ENCODE results near the gene APOA1. TPM values are rescaled to one million over a fixed set of nuclear protein-coding genes. Genes with fewer than 3 reads are reported as not detected.

APOA1 gene
- total RNA-seq, 2 experiments from 2014 or later: 0.47 to 0.77 TPM

DNA sequence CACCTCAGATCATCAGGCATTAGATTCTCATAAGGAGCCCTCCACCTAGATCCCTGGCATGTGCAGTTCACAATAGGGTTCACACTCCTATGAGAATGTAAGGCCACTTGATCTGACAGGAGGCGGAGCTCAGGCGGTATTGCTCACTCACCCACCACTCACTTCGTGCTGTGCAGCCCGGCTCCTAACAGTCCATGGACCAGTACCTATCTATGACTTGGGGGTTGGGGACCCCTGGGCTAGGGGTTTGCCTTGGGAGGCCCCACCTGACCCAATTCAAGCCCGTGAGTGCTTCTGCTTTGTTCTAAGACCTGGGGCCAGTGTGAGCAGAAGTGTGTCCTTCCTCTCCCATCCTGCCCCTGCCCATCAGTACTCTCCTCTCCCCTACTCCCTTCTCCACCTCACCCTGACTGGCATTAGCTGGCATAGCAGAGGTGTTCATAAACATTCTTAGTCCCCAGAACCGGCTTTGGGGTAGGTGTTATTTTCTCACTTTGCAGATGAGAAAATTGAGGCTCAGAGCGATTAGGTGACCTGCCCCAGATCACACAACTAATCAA lies 5.6 kb downstream of the APOA1 start:
- H3K9me3 Mint-ChIP-seq: no peaks in the 10 kb centered on the region
- no peaks in the 10 kb centered on the region for H3K36me3 Mint-ChIP-seq (ENCODE audit: low read depth)
- peaks cover 18% of the 10 kb centered on the region for H3K4me1 ChIP-seq (ENCODE audit: insufficient read depth, low read length)
- no peak for ATAC-seq (ENCODE audit: poor library complexity)
- no peak overlapping the region for H3K27ac ChIP-seq (ENCODE audit: low read depth in 1 of 2, low read length in 2 of 2)
- intact Hi-C loops (cut with DNase I, micrococcal nuclease): no loop called here
- peaks cover 12% of the 10 kb centered on the region for H3K4me1 Mint-ChIP-seq (ENCODE audit: low read depth)
- H3K4me3 Mint-ChIP-seq: no peak overlapping the region
- no peak overlapping the region for H3K4me3 ChIP-seq (ENCODE audit: low read length)
- H3K27me3 ChIP-seq (ENCODE audit: control insufficient read depth in 1 of 2, insufficient read depth in 2 of 2, low read length in 2 of 2): no peaks in the 10 kb centered on the region
- TF ChIP-seq, protein P1, sequence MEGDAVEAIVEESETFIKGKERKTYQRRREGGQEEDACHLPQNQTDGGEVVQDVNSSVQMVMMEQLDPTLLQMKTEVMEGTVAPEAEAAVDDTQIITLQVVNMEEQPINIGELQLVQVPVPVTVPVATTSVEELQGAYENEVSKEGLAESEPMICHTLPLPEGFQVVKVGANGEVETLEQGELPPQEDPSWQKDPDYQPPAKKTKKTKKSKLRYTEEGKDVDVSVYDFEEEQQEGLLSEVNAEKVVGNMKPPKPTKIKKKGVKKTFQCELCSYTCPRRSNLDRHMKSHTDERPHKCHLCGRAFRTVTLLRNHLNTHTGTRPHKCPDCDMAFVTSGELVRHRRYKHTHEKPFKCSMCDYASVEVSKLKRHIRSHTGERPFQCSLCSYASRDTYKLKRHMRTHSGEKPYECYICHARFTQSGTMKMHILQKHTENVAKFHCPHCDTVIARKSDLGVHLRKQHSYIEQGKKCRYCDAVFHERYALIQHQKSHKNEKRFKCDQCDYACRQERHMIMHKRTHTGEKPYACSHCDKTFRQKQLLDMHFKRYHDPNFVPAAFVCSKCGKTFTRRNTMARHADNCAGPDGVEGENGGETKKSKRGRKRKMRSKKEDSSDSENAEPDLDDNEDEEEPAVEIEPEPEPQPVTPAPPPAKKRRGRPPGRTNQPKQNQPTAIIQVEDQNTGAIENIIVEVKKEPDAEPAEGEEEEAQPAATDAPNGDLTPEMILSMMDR (IDR thresholded peaks at IDR 0.05): no peak
- ChIA-PET CTCF (no interaction called here), POLR2A (no interaction called here)
- DNase-seq: no peak
- H3K9me3 ChIP-seq (ENCODE audit: control insufficient read depth in 1 of 2, insufficient read depth in 1 of 2, low read length in 2 of 2): no peaks in the 10 kb centered on the region
- H3K27ac Mint-ChIP-seq: no peak overlapping the region
- no peaks in the 10 kb centered on the region for H3K27me3 Mint-ChIP-seq
- H3K36me3 ChIP-seq (ENCODE audit: insufficient read depth, low read length): no peaks in the 10 kb centered on the region

- H3K9me3 Mint-ChIP-seq: no peaks in the 10 kb centered on the region
- Histone ChIP-seq H3K4me1 (ENCODE audit: insufficient read depth, low read length) (peaks cover 6% of the 10 kb centered on the region), H3K9me3 (ENCODE audit: control insufficient read depth in 1 of 2, insufficient read depth in 1 of 2, low read length in 2 of 2) (no peaks in the 10 kb centered on the region), H3K36me3 (ENCODE audit: insufficient read depth, low read length) (no peaks in the 10 kb centered on the region), H3K27me3 (ENCODE audit: control insufficient read depth in 1 of 2, insufficient read depth in 2 of 2, low read length in 2 of 2) (no peaks in the 10 kb centered on the region), H3K27ac (ENCODE audit: low read depth in 1 of 2, low read length in 2 of 2) (no peak overlapping the region), H3K4me3 (ENCODE audit: low read length) (no peak overlapping the region)
- H3K4me3 Mint-ChIP-seq: no peak overlapping the region
- H3K4me1 Mint-ChIP-seq (ENCODE audit: low read depth): peaks cover 5% of the 10 kb centered on the region
- intact Hi-C loops (cut with DNase I, micrococcal nuclease): no loop called here
- ATAC-seq (ENCODE audit: poor library complexity) (no peak), DNase-seq (no peak)
- no peaks in the 10 kb centered on the region for H3K36me3 Mint-ChIP-seq (ENCODE audit: low read depth)
- ChIA-PET POLR2A (no interaction called here), CTCF (no interaction called here)
- TF ChIP-seq, protein P1 (IDR thresholded peaks at IDR 0.05): no peak
- no peaks in the 10 kb centered on the region for H3K27me3 Mint-ChIP-seq
- H3K27ac Mint-ChIP-seq: no peak overlapping the region
Observed at GRCh38 chr11:116830184-116830912, 7.1 kb downstream of the APOA1 start.

DNA sequence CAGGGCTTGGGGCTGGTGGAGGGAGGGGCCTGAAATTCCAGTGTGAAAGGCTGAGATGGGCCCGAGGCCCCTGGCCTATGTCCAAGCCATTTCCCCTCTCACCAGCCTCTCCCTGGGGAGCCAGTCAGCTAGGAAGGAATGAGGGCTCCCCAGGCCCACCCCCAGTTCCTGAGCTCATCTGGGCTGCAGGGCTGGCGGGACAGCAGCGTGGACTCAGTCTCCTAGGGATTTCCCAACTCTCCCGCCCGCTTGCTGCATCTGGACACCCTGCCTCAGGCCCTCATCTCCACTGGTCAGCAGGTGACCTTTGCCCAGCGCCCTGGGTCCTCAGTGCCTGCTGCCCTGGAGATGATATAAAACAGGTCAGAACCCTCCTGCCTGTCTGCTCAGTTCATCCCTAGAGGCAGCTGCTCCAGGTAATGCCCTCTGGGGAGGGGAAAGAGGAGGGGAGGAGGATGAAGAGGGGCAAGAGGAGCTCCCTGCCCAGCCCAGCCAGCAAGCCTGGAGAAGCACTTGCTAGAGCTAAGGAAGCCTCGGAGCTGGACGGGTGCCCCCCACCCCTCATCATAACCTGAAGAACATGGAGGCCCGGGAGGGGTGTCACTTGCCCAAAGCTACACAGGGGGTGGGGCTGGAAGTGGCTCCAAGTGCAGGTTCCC lies 7.8 kb downstream of the APOA1 start, which contains the start of gene APOC3:
TSS of gene APOC3 (plus strand) at position 383 of the 659 bp plus-strand sequence. CDS start 676 bp downstream, outside the sequence.
- CTCF ChIA-PET: no interaction called here
- ATAC-seq (ENCODE audit: poor library complexity) (no peak), DNase-seq (no peak)
- H3K9me3 ChIP-seq (ENCODE audit: control insufficient read depth in 1 of 2, insufficient read depth in 1 of 2, low read length in 2 of 2): no peaks in the 10 kb centered on the region
- H3K4me1 ChIP-seq (ENCODE audit: insufficient read depth, low read length): no peaks in the 10 kb centered on the region
- intact Hi-C loops (cut with DNase I, micrococcal nuclease): no loop called here
- no peaks in the 10 kb centered on the region for H3K36me3 ChIP-seq (ENCODE audit: insufficient read depth, low read length)
- H3K27ac ChIP-seq (ENCODE audit: low read depth in 1 of 2, low read length in 2 of 2): no peak within 1 kb of the TSS
- no peak within 1 kb of the TSS for H3K4me3 ChIP-seq (ENCODE audit: low read length)
- Mint-ChIP-seq H3K4me3 (no peak within 1 kb of the TSS), H3K9me3 (no peaks in the 10 kb centered on the region), H3K27me3 (no peaks in the 10 kb centered on the region), H3K27ac (no peak within 1 kb of the TSS), H3K36me3 (ENCODE audit: low read depth) (no peaks in the 10 kb centered on the region), H3K4me1 (ENCODE audit: low read depth) (peaks cover under 1% of the 10 kb centered on the region)
- no peaks in the 10 kb centered on the region for H3K27me3 ChIP-seq (ENCODE audit: control insufficient read depth in 1 of 2, insufficient read depth in 2 of 2, low read length in 2 of 2)
- TF ChIP-seq, protein P1 (IDR thresholded peaks at IDR 0.05): no peak
- POLR2A ChIA-PET: no interaction called here

All from CD4-positive, alpha-beta T cell (primary cell).